HCT116 (cell line): ENCODE measurements around the gene CPNE8. TPM values are rescaled to one million over a fixed set of nuclear protein-coding genes. Genes with fewer than 3 reads are reported as not detected.

ENCODE experiments used
- ATAC-seq: fragments of 200-7000 bp; cut with Tn5 transposase; 2 replicates; pipeline ENCODE4 v1.9.1; 2020; ENCODE audit warnings: mild to moderate bottlenecking, moderate library complexity
- BruUV-seq: library from RNA; stranded (reverse); fragments of 400-500 nt; replicated peaks from 2 replicates; lab custom pipeline; 2021; lab: Mats Ljungman, UMichigan
- CTCF ChIA-PET: fragments of 300-600 bp; sonication (Branson Sonifier 250); formaldehyde crosslinking; loops from one replicate; lab custom pipeline; 2021; ENCODE audit warnings: antibody characterized with exemption; lab: Charles Lee
- POLR2A ChIA-PET: fragments of 300-600, 350-600 bp; sonication (Branson Sonifier 250); formaldehyde crosslinking; loops from one replicate; lab custom pipeline; 2021; ENCODE audit warnings: antibody characterized with exemption; lab: Charles Lee
- RAD21 ChIA-PET, 2 experiments: fragments of 300-600 bp; sonication (Branson Sonifier 250); formaldehyde crosslinking; loops; one replicate each; lab custom pipeline; 2023; ENCODE audit warnings: low total read pairs in 2 of 2; ENCODE audit not compliant: uncharacterized antibody in 2 of 2, unreplicated experiment in 2 of 2, low non-redundant PET in 1 of 2; lab: Charles Lee
- DNase-seq: peaks from one replicate; pipeline ENCODE4 v3.0.0-alpha.2; 2010; ENCODE audit warnings: low read depth, low spot score
- H2AFZ ChIP-seq: fragments of 200-600 bp; shearing (Covaris generic), sonication (generic); 2 replicates; pipeline ENCODE4 v1.6.1; 2017; ENCODE audit warnings: low read depth, mixed run types, mixed read lengths, antibody characterized with exemption, low read length; ENCODE audit not compliant: poor library complexity, severe bottlenecking
- H3K27ac ChIP-seq: 2 replicates; pipeline ENCODE4 v1.5.1; 2012; ENCODE audit warnings: low read depth, low read length
- H3K27me3 ChIP-seq: fragments of 200-600 bp; sonication (generic); 2 replicates; pipeline ENCODE4 v1.6.1; 2016; ENCODE audit warnings: mixed run types, low read length, mixed read lengths; ENCODE audit not compliant: insufficient read depth
- H3K36me3 ChIP-seq, 2 experiments: fragments of 200-500 bp in 1 of 2; fragments of 200-600 bp in 1 of 2; sonication (Bioruptor generic) in 1 of 2; sonication (generic) in 1 of 2; 2 replicates each; pipeline versions ENCODE4 v1.5.1 to v1.6.1; 2014 to 2016; ENCODE audit warnings: low read length in 2 of 2, inconsistent platforms in 1 of 2, mixed read lengths in 1 of 2, mixed run types in 1 of 2; ENCODE audit not compliant: insufficient read depth in 2 of 2, control insufficient read depth in 1 of 2
- H3K4me1 ChIP-seq, 2 experiments: fragments of 200-600 bp in 1 of 2; sonication (generic) in 1 of 2; 2 replicates each; pipeline versions ENCODE4 v1.5.1 to v1.6.1; 2012 to 2017; ENCODE audit warnings: low read length in 2 of 2, inconsistent platforms in 1 of 2, mild to moderate bottlenecking in 1 of 2, mixed read lengths in 1 of 2, mixed run types in 1 of 2, moderate library complexity in 1 of 2; ENCODE audit not compliant: insufficient read depth in 2 of 2, control insufficient read depth in 1 of 2
- H3K4me2 ChIP-seq: fragments of 200-600 bp; sonication (generic); 2 replicates; pipeline ENCODE4 v1.6.1; 2017; ENCODE audit warnings: mixed run types, low read length, mixed read lengths
- H3K4me3 ChIP-seq, 2 experiments: fragments of 200-600 bp in 1 of 2; sonication (generic) in 1 of 2; replicated peaks in 1 of 2; 2 replicates each; pipeline ENCODE4 v1.5.1; 2011 to 2016; ENCODE audit warnings: low read length in 2 of 2, control low read depth in 1 of 2, low read depth in 1 of 2, mild to moderate bottlenecking in 1 of 2, mixed read lengths in 1 of 2, mixed run types in 1 of 2
- H3K79me2 ChIP-seq: fragments of 200-600 bp; sonication (generic); 2 replicates; pipeline ENCODE4 v1.6.1; 2017; ENCODE audit warnings: mild to moderate bottlenecking, mixed run types, low read length, moderate library complexity, mixed read lengths; ENCODE audit not compliant: insufficient read depth
- H3K9ac ChIP-seq: fragments of 200-600 bp; sonication (generic); 2 replicates; pipeline ENCODE4 v1.6.1; 2016; ENCODE audit warnings: low read length, mixed read lengths
- H3K9me2 ChIP-seq: fragments of 200-600 bp; sonication (generic), shearing (Covaris generic); 2 replicates; pipeline ENCODE4 v1.6.1; 2017; ENCODE audit warnings: mixed run types, mild to moderate bottlenecking, moderate library complexity; ENCODE audit not compliant: insufficient read depth
- H3K9me3 ChIP-seq, 2 experiments: fragments of 200-500 bp in 1 of 2; fragments of 200-600 bp in 1 of 2; sonication (Bioruptor generic) in 1 of 2; sonication (generic) in 1 of 2; 2 replicates each; pipeline ENCODE4 v1.6.1; 2014 to 2017; ENCODE audit warnings: low read length in 2 of 2, mixed read lengths in 2 of 2, inconsistent platforms in 1 of 2, low read depth in 1 of 2, mild to moderate bottlenecking in 1 of 2, mixed run types in 1 of 2, moderate library complexity in 1 of 2; ENCODE audit not compliant: control insufficient read depth in 1 of 2, insufficient read depth in 1 of 2
- H4K20me1 ChIP-seq: fragments of 200-600 bp; sonication (generic), shearing (Covaris generic); 2 replicates; pipeline ENCODE4 v1.6.1; 2017; ENCODE audit warnings: mixed run types, mild to moderate bottlenecking, moderate library complexity; ENCODE audit not compliant: insufficient read depth
- CBX3 ChIP-seq: IDR thresholded peaks from 2 replicates; pipeline ENCODE4 v1.6.1; 2012; ENCODE audit warnings: low read depth
- EZH2 ChIP-seq: fragments of 200-600 bp; sonication (generic); IDR thresholded peaks from 2 replicates; pipeline ENCODE4 v1.6.1; 2017; ENCODE audit warnings: antibody characterized with exemption, mixed run types
- EZH2phosphoT487 ChIP-seq: fragments of 200-600 bp; IDR thresholded peaks from 2 replicates; pipeline ENCODE4 v1.6.1; 2018; ENCODE audit warnings: antibody characterized with exemption, borderline replicate concordance
- JUND ChIP-seq: IDR thresholded peaks from 2 replicates; pipeline ENCODE4 v1.6.1; 2012
- RAD21 ChIP-seq: IDR thresholded peaks from 2 replicates; pipeline ENCODE4 v1.6.1; 2012; ENCODE audit warnings: low read depth, mild to moderate bottlenecking
- SRF ChIP-seq: IDR thresholded peaks from 2 replicates; pipeline ENCODE4 v1.6.1; 2012; ENCODE audit warnings: low read depth
- intact Hi-C: fragments of 100-400 bp; cut with micrococcal nuclease; formaldehyde crosslinking; loops from 2 replicates; pipeline ENCODE4 v1.10.0; 2022
- total RNA-seq: library from RNA; stranded (reverse); gene quantifications from one replicate; pipeline ENCODE4 v1.2.1, GENCODE V29; 2021; ENCODE audit not compliant: unreplicated experiment
- TF ChIP-seq, protein P1 (sequence below): IDR thresholded peaks from 2 replicates; pipeline ENCODE4 v1.6.1; 2012
- TF ChIP-seq, protein P2 (sequence below), 3 experiments: fragments of 200-600 bp in 1 of 3; sonication (generic) in 1 of 3; IDR thresholded peaks in 2 of 3; conservative IDR thresholded peaks in 1 of 3; 2 replicates each; pipeline ENCODE4 v1.5.1; 2012 to 2017; ENCODE audit warnings: low read depth in 2 of 3, low read length in 2 of 3, antibody characterized with exemption in 1 of 3, borderline replicate concordance in 1 of 3, control low read depth in 1 of 3, mild to moderate bottlenecking in 1 of 3, mixed read lengths in 1 of 3, mixed run types in 1 of 3, moderate library complexity in 1 of 3; ENCODE audit not compliant: insufficient read depth in 1 of 3

CPNE8 gene
- total RNA-seq, 1 experiment from 2014 or later: 14.2 TPM

DNA sequence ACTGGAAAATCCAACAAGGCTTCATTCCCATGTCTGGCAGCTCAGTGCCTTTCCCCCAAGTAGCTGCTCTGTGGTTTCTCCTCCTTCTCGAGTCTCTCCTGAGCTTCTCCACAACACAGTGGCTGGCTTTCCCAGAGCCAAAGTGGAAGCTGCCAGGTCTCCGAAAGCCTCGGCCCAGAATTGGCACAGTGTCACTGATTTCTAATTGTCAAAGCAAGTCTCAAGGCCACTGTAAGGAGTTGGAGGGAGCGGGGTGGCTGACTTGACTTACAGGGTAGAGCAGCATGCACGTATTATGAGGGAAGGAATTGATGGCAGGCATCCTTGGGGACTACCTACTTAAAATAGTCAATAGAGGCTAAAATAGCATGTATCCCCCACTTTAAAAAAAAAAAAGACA, 6.7 kb upstream of the CPNE8 start:
- H3K4me3 ChIP-seq: no peak overlapping the region
- no peak overlapping the region for H3K27ac ChIP-seq
- no peaks in the 10 kb centered on the region for H3K9me3 ChIP-seq
- no peak overlapping the region for H3K9ac ChIP-seq
- peaks cover 2 to 3% of the 10 kb centered on the region in 2 experiments for H3K4me1 ChIP-seq
- no peak overlapping the region for H2AFZ ChIP-seq
- H3K9me2 ChIP-seq: no peaks in the 10 kb centered on the region
- no peak for ATAC-seq
- no peaks in the 10 kb centered on the region for H3K27me3 ChIP-seq
- H3K36me3 ChIP-seq: no peaks in the 10 kb centered on the region
- CTCF ChIA-PET: interaction anchor here (1.7 kb wide), 1 partner anchor 9 kb away, joined by 8 read pairs; no protein-coding TSS in a partner anchor
- no peaks in the 10 kb centered on the region for H4K20me1 ChIP-seq
- intact Hi-C loops: no loop called here
- RAD21 ChIA-PET: no interaction called here
- no TSS peak for BruUV-seq
- POLR2A ChIA-PET: no interaction called here
- H3K4me2 ChIP-seq: no peak overlapping the region
- no peak for DNase-seq
- TF ChIP-seq EZH2phosphoT487: no peak
- TF ChIP-seq, protein P1, sequence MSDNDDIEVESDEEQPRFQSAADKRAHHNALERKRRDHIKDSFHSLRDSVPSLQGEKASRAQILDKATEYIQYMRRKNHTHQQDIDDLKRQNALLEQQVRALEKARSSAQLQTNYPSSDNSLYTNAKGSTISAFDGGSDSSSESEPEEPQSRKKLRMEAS: no peak
- no peak for TF ChIP-seq SRF
- no peak for TF ChIP-seq CBX3
- H3K79me2 ChIP-seq: no peaks in the 10 kb centered on the region

DNA sequence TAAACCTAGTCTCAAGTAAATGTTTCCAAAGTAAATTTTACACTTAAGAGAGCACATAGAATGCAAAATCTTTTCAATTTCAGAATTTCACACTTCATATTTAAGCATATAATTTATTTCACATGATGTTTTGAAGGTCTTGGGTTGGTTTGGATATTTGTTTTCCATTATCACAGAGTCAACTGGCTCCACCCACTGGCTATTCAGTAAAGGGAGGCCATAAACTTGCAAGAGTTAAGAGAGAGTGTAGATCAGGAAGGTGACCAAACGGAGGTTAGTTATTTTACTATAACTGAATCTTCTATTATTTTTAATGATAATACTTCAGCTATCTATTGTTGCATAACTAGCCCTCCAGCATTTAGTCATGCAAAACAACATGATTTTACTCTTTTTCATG, 6.2 kb upstream of the CPNE8 start:
- intact Hi-C loops: no loop called here
- TF ChIP-seq EZH2 (no peak), JUND (no peak), RAD21 (peak; percentile 40; the same call in 1 of the 2 replicates)
- TF ChIP-seq, protein P2, sequence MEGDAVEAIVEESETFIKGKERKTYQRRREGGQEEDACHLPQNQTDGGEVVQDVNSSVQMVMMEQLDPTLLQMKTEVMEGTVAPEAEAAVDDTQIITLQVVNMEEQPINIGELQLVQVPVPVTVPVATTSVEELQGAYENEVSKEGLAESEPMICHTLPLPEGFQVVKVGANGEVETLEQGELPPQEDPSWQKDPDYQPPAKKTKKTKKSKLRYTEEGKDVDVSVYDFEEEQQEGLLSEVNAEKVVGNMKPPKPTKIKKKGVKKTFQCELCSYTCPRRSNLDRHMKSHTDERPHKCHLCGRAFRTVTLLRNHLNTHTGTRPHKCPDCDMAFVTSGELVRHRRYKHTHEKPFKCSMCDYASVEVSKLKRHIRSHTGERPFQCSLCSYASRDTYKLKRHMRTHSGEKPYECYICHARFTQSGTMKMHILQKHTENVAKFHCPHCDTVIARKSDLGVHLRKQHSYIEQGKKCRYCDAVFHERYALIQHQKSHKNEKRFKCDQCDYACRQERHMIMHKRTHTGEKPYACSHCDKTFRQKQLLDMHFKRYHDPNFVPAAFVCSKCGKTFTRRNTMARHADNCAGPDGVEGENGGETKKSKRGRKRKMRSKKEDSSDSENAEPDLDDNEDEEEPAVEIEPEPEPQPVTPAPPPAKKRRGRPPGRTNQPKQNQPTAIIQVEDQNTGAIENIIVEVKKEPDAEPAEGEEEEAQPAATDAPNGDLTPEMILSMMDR (IDR thresholded peaks at IDR 0.05 in 2 of 3, conservative IDR thresholded peaks at IDR 0.05 in 1 of 3; ENCODE audit: borderline replicate concordance in 1 of 3, insufficient read depth in 1 of 3, low read depth in 2 of 3, low read length in 2 of 3): peak in 1 of 3 experiments; percentile 17; a peak in 1 of 6 replicates
- no peaks in the 10 kb centered on the region for H3K36me3 ChIP-seq
- H2AFZ ChIP-seq: no peak overlapping the region
- H3K4me3 ChIP-seq: no peak overlapping the region
- H3K9me3 ChIP-seq: no peaks in the 10 kb centered on the region
- RAD21 ChIA-PET: no interaction called here
- BruUV-seq: no TSS peak
- no peak overlapping the region for H3K4me2 ChIP-seq
- no peaks in the 10 kb centered on the region for H3K27me3 ChIP-seq
- POLR2A ChIA-PET: no interaction called here
- CTCF ChIA-PET: interaction anchor here (1.7 kb wide), 1 partner anchor 10 kb away, joined by 8 read pairs; no protein-coding TSS in a partner anchor
- H4K20me1 ChIP-seq: no peaks in the 10 kb centered on the region
- no peak for ATAC-seq
- H3K4me1 ChIP-seq: peaks cover 3 to 7% of the 10 kb centered on the region in 2 experiments
- DNase-seq: no peak
- no peak overlapping the region for H3K27ac ChIP-seq
- H3K9me2 ChIP-seq: no peaks in the 10 kb centered on the region
- no peaks in the 10 kb centered on the region for H3K79me2 ChIP-seq
- H3K9ac ChIP-seq: no peak overlapping the region
